ENCODE results near the gene USP10. TPM values are rescaled to one million over a fixed set of nuclear protein-coding genes. Genes with fewer than 3 reads are reported as not detected.

The USP10 gene
- total and polyA plus RNA-seq, 2 donors (not counting 3 experiments of a cell fraction or from before 2014, with no cell fraction given) = 84.0 to 115 TPM

DNA sequence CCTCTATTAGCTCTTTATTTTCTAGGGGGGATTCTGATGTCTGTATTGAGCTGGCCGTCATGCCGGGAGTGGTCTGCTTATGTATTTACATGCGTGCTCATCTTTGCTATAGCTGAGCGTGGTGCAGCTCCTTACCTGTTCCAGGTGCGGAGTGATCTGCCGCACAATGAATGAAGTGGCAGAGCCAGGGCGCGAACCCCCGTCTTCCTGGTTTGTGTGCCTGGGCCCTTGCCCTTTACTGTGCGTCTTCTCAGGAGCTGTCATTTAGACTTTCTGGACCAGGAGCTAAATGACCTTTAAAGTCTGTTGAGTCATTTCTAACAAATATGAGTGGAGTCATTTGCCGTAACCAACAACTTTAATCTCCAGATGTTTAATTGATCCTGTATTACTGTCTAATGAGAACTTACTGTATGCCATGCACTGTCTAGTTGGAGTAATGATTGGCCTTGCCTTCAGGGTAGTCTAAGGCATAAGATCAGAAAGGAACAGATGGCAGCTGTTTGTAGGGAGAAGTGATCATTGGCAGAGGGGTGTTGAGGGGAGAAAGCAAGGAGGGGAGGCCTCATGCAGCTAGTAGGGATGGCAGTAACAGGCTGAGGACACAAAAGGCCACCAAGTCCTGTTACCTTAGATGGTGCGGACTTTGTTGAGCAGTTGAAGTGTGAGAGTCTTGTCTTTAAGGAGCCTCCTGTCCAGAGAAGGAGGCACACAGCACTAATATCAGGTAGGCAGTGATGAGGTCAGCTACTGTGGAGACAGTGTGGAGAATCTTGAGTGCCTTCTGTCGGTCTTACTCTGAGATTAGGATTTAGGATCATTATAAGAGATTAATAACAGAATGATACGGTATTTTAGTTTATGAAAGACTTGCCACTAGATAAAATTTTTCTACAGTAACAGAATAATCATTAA is 53.9 kb downstream of the USP10 start:
- ChIA-PET POLR2A (no interaction called here), CTCF (interaction anchor here (0.6 to 8.2 kb wide), 17 partner anchors 9 to 333 kb away, joined by 3 to 361 read pairs (median 7); no protein-coding TSS in a partner anchor)
- Histone ChIP-seq H3K9me3 (replicated peaks; ENCODE audit: control insufficient read depth, insufficient read depth, low read length) (no peaks in the 10 kb centered on the region), H3K4me3 (replicated peaks in 1 of 3; ENCODE audit: insufficient read depth in 1 of 3, low read depth in 1 of 3, low read length in 3 of 3) (no peak overlapping the region), H3K27ac (ENCODE audit: insufficient read depth, low read depth, low read length) (no peak overlapping the region), H3K27me3 (ENCODE audit: control insufficient read depth in 2 of 2, insufficient read depth in 2 of 2, low read length in 2 of 2) (no peaks in the 10 kb centered on the region), H2AFZ (ENCODE audit: low read depth, low read length) (no peak overlapping the region), H3K79me2 (ENCODE audit: control insufficient read depth, insufficient read depth, low read length) (peaks cover 97% of the 10 kb centered on the region), H3K9me1 (replicated peaks; ENCODE audit: control insufficient read depth, extremely low read depth, insufficient read depth, low read length) (no peaks in the 10 kb centered on the region), H3K9ac (replicated peaks; ENCODE audit: extremely low read depth, insufficient read depth, low read length) (no peak overlapping the region), H4K20me1 (replicated peaks; ENCODE audit: control insufficient read depth, extremely low read depth, insufficient read depth, low read length) (peaks cover 5% of the 10 kb centered on the region), H3K36me3 (ENCODE audit: control insufficient read depth in 2 of 2, extremely low read depth in 1 of 2, insufficient read depth in 2 of 2, low read length in 2 of 2) (no peaks in the 10 kb centered on the region), H3K4me1 (ENCODE audit: control insufficient read depth, extremely low read depth, insufficient read depth, low read length) (peaks cover 13% of the 10 kb centered on the region), H3K4me2 (ENCODE audit: insufficient read depth, low read length) (no peak overlapping the region)
- intact Hi-C loops (cut with micrococcal nuclease) (loop anchor here (1.0 to 10.0 kb wide), 4 partner anchors 53 to 331 kb away; no protein-coding TSS in a partner anchor), dilution Hi-C loops (cut with MboI; ENCODE audit: extremely low pct_ligation_motif_present, low sequenced_read_pairs) (loop anchor here (25.0 kb wide), 1 partner anchor 209 kb away; no protein-coding TSS in a partner anchor)
- FAIRE-seq (no peak), DNase-seq (ENCODE audit: low read depth, low spot score) (no peak)
- TF ChIP-seq GATA2 (IDR thresholded peaks at IDR 0.05; ENCODE audit: insufficient read depth, insufficient read length, low read depth, low read length) (no peak), MYC (IDR thresholded peaks at IDR 0.05; ENCODE audit: low read depth, low read length) (no peak), JUN (IDR thresholded peaks at IDR 0.05; ENCODE audit: borderline replicate concordance, insufficient read depth, insufficient read length, low read depth) (no peak), POLR2AphosphoS5 (IDR thresholded peaks at IDR 0.05; ENCODE audit: insufficient read depth, low read depth, low read length) (no peak), EZH2 (IDR thresholded peaks at IDR 0.05; ENCODE audit: borderline replicate concordance, low read depth, low read length, severe bottlenecking) (no peak), FOS (IDR thresholded peaks at IDR 0.05; ENCODE audit: borderline replicate concordance, insufficient read depth, low read length) (no peak), POLR2A (IDR thresholded peaks at IDR 0.05; ENCODE audit: low read depth, low read length) (no peak)
- TF ChIP-seq, protein P1, sequence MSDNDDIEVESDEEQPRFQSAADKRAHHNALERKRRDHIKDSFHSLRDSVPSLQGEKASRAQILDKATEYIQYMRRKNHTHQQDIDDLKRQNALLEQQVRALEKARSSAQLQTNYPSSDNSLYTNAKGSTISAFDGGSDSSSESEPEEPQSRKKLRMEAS (IDR thresholded peaks at IDR 0.05; ENCODE audit: insufficient read depth, insufficient read length) = no peak
- TF ChIP-seq, protein P2, sequence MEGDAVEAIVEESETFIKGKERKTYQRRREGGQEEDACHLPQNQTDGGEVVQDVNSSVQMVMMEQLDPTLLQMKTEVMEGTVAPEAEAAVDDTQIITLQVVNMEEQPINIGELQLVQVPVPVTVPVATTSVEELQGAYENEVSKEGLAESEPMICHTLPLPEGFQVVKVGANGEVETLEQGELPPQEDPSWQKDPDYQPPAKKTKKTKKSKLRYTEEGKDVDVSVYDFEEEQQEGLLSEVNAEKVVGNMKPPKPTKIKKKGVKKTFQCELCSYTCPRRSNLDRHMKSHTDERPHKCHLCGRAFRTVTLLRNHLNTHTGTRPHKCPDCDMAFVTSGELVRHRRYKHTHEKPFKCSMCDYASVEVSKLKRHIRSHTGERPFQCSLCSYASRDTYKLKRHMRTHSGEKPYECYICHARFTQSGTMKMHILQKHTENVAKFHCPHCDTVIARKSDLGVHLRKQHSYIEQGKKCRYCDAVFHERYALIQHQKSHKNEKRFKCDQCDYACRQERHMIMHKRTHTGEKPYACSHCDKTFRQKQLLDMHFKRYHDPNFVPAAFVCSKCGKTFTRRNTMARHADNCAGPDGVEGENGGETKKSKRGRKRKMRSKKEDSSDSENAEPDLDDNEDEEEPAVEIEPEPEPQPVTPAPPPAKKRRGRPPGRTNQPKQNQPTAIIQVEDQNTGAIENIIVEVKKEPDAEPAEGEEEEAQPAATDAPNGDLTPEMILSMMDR (IDR thresholded peaks at IDR 0.05; ENCODE audit: extremely low read depth in 1 of 2, insufficient read depth in 1 of 2, low read depth in 1 of 2, low read length in 2 of 2) = no peak
- no TSS peak for BruUV-seq (replicated peaks)

Data from endothelial cell of umbilical vein (primary cell).